HG02759 (cell line): ENCODE data around the gene DOCK2.

Experiments
- ATAC-seq: cut with Tn5 transposase; IDR thresholded peaks from one replicate; pipeline ENCODE4 v1.9.1; 2021; ENCODE audit warnings: mild to moderate bottlenecking, moderate library complexity; ENCODE audit not compliant: unreplicated experiment

Gene DOCK2

DNA sequence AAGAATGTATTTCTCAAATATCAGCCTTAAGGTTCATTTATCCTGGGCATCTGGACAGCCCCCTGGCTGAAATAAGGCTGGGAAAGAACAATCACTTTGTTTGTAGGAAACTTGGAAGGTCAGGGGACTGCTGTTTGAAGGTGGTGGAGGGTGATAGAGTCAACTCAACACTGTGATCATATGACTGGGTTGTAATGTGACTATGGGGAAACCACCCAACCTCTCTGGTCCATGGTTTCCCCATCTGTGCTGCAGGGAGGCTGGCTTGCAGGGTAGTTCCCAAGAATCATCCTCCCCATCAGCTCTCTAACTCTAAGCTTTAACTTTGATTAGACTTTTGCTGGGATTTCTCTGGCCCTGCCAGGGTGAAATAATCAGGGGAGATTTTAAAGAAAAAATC, 333.3 kb downstream of the DOCK2 start:
- ATAC-seq = peak; percentile 87

DNA sequence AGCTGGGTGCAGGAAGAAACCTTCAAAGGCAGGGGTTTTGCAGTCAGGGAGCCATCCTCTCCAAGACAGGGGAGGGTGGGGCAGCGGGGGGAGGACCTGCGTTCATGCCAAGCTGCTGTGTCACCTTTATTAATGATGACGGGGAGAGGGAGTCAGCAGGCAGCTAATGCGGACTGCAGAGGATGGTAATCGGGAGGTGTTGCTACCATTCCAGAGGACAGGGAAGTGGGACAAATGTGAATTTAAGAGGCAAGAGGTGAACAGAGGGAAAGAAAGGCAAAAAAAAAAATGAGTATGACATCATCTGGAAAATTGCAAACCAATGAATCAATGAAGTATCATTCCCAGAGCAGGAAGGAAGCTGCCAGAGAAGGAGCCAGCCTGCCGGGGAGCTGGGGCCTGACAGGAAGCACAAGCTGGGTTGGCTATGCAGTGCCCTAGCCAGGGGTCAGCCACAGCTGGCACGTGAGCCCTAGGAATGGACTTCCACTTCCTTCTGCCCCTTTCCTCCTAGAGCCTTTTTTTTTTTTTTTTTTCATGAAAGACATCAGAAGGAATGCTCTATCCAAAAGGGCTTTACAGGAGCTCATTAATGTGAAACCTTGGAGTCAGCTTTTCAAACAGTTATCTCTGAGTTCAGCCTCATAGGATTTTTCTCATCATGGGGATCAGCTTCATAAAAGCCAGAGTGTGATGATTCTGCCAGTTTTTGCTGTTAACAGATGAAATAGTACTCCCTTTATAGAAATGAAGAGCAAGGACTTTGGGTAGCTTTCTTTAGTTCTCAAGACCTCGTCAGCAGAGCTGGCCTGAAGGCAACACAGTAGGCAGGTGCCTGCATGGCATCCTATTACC, 334.1 kb downstream of the DOCK2 start:
- ATAC-seq = no peak

DNA sequence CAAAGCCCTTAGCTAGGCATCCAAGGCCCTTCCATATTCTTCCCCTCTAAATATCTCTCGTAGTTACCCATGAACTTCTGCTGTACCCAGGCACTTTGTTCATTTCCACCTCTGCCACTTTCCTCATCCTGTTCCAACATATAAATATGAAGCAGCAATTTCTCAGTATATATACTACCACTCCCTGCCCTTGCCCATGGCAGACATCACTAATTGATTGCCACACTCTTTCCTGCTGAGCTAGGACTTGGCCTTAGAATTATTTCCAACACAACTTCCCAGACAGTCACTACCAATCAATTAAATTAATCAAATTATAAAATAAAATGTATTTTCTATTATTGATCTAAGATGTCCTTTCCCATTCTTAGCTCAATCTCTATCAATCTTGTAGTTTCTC, 334.7 kb downstream of the DOCK2 start:
- ATAC-seq = no peak

DNA sequence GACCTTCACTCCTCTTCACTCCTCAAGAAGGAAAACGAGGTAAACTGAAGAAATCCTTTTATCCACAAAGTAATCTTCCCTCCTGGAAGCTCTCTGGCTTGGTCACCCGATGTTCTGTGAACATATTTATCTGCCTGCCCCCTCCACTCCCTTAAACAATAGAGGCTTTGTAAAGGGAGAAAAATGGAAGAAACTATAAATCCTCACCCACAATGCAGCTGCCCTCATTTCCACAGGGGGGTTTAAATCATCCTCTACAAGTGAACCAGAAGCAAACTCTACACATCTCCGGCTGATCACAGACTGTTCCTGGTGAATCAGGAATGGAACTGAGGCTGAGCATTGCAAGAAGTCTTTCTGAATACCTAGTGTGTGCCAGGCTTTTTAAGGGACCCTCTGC, 336.0 kb downstream of the DOCK2 start:
- no peak for ATAC-seq

DNA sequence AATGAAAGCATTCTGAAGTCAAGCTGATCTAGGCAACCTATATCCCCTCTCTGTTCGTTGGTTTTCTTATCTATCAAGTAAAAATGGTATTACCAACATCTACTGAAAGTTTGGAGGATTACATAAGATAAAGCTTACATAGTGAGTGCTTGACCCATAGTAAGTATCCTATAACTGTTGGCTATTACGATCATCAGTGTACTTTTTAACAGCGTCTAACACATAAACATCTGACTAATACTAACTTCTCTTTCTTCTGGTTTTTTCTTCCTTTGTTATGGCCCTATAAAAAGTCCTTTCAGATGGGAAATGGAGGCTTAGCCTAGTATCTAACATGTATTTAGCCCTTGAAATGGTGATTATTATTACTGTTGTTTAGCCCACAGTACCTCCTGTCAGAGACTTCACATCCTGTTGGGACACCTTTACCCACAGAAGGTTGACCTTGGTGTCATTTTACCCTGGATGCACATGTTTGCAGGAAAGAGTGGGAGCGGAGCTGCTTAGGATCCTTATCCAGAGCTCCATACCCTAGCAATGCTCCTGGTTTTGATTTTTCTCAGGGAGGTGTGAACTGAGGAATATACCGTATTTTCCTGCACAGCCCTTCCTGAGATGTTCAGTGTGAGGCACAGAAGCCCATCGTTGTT, 337.2 kb downstream of the DOCK2 start:
- no peak for ATAC-seq

DNA sequence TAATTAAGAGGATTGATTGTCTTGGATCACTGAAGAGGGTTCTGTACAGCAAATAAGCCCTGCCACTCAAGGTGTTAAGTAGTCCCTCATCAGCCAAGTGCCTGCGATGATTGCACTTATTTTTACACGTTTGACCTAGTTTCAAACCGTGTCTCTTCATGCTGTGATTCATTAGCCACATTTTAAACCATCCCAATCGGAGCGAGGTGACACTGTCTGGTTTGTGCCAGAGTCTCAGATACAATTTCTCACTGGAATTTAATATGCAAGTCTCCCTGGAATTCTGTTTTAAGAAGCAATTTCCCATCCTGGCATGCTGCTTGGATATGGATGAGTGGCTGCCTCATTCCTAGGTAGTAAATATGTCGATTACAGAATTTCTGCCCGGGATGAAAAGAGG, 341.6 kb downstream of the DOCK2 start:
- ATAC-seq = no peak

DNA sequence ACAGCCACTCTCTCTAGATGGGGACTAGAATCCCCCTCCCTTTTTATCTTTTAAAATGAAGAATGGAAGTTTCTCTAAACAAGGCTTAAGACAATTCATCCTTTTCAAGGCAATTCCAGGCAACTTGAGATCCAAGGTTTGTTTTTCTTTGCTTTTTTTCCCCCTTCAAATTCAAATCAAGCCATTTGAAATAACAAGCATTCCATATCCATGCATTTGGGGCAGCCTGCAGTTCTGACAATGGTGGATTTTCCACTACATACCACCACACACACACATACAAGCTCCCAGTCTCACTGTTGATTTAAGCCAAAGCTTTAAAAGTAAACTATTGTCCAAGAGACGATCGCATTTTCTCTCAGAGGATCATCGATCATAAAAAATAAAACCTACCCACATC, 342.8 kb downstream of the DOCK2 start:
- no peak for ATAC-seq

DNA sequence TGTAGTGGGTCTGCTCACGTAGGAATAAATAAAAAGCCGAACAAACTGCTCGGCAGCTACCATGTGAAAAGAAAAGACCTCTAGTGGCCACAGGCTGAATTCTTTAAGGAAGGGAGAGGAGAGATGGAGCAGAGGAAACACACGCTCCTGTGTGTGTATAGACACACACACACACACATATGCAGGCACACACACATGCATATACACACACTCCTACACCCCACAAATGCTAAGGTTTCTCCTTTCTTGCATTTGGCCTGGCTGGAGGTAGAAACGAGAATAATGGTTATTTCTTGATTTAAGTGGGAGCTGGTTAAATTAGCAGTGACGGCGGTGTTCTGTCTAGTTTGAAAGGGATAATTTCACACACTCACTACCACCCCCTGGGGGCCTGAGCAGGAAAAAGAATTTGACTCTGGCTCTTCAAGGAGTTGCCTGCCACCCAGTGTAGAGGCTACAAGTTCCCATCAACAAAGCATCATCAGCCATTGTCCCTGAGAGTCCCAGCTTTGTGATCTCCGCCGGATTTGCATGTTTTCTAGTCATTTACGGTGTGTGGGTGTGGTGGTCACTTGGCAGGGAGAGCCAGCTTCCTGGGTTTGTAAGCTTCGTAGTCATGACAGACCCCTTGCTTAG, 343.5 kb downstream of the DOCK2 start, which contains the start of gene INSYN2B:
TSS of gene INSYN2B (minus strand) at position 78 of the 636 bp plus-strand sequence. CDS start 96,597 bp downstream, outside the sequence.
- peak; percentile 49 for ATAC-seq

DNA sequence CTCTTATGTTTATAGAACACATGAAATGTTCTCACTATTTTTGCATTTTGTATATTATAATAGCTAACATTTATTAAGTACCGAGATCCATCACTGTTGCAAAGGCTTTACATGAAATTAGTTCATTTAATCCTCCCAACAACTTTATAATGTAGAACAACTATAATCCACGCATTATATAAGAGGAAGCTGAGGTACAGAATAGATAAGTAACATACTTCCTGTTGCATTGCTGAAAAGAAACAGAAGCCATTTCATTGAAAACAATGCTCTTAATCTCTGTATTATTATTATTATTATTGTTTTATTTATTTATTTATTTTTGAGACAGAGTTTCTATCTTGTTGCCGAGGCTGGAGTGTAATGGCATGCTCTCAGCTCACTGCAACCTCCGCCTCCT, 351.1 kb downstream of the DOCK2 start:
- no peak for ATAC-seq

DNA sequence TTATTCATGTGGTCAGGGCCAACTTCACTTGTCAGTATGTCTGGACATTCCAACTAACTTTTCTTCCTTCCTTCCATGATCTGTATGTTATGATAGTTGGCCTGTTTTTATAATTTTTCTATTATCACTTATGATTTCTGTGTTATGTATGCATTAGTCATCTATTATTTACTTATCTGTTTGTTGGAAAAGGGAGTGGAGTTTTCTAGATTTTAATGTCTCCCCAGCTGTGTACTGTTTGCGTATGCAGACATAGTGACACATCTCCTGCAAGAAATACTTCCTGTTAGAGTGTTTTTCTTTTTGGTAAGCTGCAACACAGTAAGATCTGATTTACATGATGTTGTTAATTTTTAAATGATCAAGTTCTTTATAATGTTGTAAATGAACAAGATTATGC, 351.9 kb downstream of the DOCK2 start:
- no peak for ATAC-seq

DNA sequence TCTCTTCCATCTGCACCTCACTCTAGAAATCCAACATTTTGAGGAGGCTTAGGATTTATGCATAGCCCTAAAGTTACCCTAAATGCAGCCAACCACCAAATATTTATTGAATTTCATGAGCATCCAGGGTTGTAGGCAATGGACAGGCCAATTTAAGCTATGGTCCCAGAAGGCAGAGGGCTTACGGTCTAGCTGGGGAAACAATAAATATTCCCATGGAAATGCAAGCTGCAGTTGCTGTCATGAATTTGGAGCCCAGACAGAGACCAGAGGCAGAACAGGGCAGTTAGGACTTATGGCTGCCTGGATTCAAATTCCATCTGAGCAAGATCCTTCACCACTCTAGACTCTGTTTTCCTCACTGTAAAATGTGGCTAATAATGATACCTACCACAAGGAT, 352.3 kb downstream of the DOCK2 start:
- ATAC-seq = no peak

DNA sequence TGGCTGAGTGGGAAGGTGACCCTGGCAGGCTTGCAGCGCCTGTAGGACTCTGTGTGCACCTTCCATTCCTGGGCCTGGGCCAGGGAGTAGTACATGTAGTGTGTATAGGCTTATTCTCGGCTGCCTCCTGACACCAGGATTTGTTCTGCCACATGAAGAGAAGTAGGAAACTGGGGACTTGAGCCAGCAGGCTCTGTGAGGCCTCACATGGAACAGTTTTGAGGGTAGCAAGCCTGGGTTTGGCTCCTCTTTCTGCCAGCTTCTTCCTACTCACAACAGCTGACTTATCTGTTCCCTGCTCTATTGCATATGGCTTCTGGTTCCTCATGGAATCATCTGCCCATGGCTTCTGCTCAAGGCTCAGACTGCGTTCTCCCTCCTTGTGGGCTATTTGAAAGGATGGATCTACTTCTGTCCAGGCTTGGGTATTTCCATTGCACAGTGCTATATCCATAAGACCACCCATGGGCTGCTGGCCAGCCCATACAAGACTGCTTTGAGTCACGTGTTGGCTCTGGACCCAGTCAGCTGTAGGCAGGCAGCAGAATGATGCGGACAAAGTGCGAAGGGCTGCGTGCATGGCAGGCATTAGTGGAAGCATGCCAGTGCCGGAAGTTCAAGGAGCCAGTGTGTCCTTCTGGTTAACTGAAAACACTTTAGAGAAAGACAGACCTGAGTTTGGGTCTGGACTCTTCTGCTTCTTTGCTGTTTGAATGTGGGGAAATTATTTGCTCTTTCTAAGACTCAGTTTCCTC, 354.2 kb downstream of the DOCK2 start:
- ATAC-seq = no peak

DNA sequence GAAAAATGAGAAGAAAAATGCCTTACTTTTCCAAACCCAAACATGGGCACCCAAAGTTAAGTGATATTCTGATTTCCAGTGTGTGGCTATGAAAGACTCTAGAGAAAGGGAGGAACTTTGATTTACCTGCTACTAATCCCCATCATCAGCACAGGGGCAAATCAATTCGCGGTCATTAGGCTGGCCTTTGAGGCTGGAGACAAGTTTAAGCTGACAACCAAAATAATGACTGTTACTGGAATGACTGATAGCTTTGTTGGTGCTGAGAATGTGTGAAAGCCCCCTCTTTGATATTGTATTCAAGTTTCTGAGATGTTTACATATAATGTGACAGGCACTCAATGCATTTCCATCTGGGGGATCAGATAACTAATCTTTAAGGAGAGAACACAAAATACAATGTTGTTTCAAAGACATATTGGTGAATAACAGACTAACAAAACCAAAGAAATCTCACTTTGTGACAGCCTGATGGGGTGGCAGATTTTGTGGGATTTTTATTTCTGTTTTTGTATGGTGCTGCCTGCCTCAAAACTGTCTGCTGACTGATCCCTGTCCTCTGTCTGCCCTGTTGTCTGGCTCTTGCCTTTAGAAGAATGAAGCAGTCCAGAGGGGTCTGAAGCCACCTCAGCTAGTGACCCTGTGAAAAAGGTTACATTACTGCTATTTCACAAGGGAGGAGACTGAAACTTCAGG, 355.9 kb downstream of the DOCK2 start:
- no peak for ATAC-seq

DNA sequence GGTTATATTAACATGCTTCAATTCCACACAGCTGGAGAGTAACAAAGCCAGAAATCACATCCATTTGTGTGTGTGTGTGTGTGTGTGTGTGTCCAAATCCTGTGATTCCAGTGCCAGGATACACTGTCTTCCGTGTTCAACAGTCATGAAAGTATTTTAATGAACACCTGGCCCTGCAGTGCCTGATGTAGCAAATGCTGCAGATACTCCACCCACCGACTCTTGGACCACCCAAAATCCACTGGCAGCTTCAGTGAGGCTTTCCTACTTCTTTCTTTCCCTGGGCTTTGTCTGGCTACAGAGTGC, 356.4 kb downstream of the DOCK2 start:
- ATAC-seq = no peak

DNA sequence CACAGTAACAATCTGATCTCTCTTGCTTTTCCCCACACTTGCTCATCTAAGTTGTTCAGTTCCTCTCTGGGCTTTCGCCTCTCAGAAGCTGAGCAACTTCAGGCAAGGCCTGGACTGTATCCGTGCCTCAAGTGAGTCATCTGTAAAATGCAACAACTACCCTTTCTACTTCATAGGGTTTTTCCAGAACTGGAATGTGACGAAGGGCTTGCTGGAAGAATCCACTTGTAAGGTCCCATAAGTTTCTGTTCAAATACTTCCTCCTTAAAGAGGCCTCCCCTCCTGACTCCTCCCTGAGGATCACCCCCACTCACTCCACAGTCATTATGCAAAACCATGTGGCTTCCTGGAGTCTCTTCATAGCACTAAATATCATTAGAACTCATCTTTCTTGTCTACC, 360.7 kb downstream of the DOCK2 start:
- no peak for ATAC-seq

DNA sequence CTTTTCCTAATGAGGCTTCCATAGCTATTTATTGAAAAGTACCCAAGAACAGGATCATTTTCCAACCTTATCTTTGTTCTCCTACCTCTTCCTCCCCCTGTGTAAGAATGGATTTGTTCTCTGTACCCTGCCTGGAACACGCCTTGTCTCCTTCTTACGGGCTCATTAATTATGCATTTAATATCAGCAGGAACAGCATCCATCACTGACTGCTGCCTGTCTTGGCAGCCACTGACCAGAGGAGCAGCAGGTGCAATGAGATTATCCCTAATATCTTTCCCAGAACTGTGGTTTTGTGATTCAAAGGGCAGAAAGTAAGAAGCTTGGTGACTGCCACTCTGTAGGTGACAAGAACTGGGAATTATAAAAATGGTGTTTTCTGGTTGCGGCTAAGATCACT, 362.5 kb downstream of the DOCK2 start:
- ATAC-seq = no peak

DNA sequence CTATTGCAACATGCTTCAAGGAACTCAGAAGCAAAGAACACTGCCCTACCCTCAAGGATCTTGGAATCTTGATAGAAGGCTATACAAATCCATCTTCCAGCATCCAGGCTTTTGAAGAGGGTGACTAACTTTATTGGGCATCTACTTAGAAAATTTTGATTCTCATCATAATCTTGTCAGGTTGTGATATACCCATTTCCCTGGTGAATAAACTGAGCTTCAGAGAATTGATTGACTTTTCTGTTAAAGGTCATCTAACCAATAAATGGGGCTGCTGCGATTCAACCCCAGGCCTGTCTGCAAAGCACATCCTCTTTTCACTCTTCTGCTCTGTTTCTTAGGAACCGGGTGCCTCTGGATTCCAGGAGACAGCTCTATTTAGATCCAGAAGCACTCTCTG, 363.1 kb downstream of the DOCK2 start:
- ATAC-seq = no peak

DNA sequence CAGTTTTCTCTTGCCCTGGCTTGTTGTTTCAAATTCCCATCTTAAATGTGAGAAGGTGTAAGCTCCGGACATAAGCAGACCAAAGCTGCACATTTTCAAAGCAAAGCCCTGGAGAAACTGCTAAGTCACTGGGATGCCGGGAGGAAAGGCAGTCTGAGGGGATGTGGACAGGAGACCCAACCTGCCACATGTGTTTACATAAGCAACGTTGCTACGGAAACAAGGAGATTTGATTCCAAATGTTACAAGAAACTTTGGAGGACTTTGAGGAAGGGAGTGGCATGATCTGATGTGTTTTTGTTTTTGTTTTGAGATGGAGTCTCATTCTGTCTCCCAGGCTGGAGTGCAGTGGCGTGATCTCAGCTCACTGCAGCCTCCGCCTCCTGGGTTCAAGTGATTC, 368.9 kb downstream of the DOCK2 start:
- no peak for ATAC-seq

DNA sequence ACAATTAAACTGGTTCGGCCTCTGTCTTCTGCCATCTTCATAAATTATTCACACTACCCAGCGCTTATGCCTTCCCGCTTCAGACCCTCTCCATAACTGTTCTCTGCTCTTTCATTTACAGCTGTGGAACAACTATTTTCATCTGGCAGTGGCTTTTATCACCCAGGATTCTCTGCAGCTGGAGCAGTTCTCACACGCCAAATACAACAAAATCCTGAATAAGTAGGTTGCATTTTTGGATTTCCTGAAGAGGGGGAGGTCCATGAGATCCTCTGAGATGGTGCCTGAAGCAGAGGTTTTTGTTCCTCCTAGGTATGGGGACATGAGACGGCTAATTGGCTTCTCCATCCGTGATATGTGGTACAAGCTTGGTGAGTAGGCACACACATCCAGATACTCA, 371.3 kb downstream of the DOCK2 start:
- no peak for ATAC-seq

DNA sequence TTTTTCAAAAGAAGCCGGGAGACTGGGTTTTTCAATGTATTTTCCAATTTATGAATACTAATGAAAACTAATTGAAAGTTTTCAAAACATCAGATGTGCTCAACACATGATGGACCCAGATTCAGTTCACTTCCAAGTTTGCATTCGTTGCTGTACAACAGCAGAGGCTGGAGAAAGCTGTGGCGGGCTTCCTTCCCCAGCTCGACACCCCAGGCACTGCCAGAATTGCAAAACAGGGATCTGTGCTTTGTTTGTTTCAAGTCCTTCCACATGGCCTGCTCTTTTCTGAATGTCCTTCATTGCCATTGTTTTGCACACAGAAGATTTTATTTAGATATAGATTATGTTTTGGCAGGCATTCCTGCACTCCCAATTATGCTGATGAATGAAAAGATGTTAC, 373.5 kb downstream of the DOCK2 start:
- no peak for ATAC-seq

DNA sequence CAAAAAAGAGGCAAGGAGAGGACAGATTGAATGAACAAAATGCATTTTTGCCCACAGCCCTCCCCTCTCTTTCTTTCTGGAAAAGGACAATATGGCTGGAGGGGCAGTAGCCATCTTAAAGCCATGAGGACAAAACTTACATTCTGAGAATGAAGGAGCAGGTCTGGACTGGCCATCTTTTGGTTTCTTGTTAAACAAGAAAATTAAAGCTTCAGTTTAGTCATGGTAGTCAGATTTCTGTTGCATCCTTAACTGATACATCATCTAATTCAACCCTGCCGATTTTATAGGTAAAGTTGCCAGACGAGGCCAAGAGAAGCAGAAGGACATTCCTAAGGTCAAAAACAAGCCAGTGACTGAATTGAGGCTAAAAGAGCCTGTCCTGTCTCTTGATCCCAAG, 374.7 kb downstream of the DOCK2 start:
- no peak for ATAC-seq
